M059J (cell line): ENCODE data around the gene GRIK4. TPM values are rescaled to one million over a fixed set of nuclear protein-coding genes. Genes with fewer than 3 reads are reported as not detected.

Source experiments
- DNase-seq: peaks from one replicate; pipeline ENCODE4 v3.0.0-alpha.2; 2012; ENCODE audit warnings: low read depth
- total RNA-seq: library from RNA; depleted of rRNA; stranded (reverse); fragments of >200 nt; shearing (Covaris generic); gene quantifications from 2 replicates; pipeline ENCODE4 v1.2.3, GENCODE V29; 2014

Gene GRIK4
- total RNA-seq, 1 experiment from 2014 or later = 0.07 TPM

GRCh38 chr11:120875986-120876385 is 364.4 kb downstream of the GRIK4 start:
- DNase-seq = no peak

- DNase-seq = no peak
These were observed 366.3 kb downstream of the GRIK4 start for GRCh38 chr11:120877746-120878365.

- DNase-seq = no peak
These were observed 367.2 kb downstream of the GRIK4 start for GRCh38 chr11:120878781-120879180.

- no peak for DNase-seq
These were observed 369.1 kb downstream of the GRIK4 start for GRCh38 chr11:120880498-120881175.

GRCh38 chr11:120881596-120881995 is 370.0 kb downstream of the GRIK4 start:
- no peak for DNase-seq

GRCh38 chr11:120882175-120882574 is 370.6 kb downstream of the GRIK4 start:
- no peak for DNase-seq

GRCh38 chr11:120883404-120884080 is 372.0 kb downstream of the GRIK4 start:
- peak; percentile 34 for DNase-seq

- no peak for DNase-seq
These were observed 372.8 kb downstream of the GRIK4 start for GRCh38 chr11:120884154-120885020.

- DNase-seq = no peak
These were observed 379.2 kb downstream of the GRIK4 start for GRCh38 chr11:120890609-120891320.

- DNase-seq = no peak
These were observed 382.1 kb downstream of the GRIK4 start for GRCh38 chr11:120893440-120894201.

- DNase-seq = no peak
These were observed 382.8 kb downstream of the GRIK4 start for GRCh38 chr11:120894202-120894985.

GRCh38 chr11:120896687-120897086 is 385.1 kb downstream of the GRIK4 start:
- no peak for DNase-seq

GRCh38 chr11:120898568-120898967 is 387.0 kb downstream of the GRIK4 start:
- no peak for DNase-seq

- DNase-seq = no peak
These were observed 388.2 kb downstream of the GRIK4 start for GRCh38 chr11:120899720-120900119.

GRCh38 chr11:120900643-120901042 is 389.1 kb downstream of the GRIK4 start:
- no peak for DNase-seq

GRCh38 chr11:120903686-120904085 is 392.1 kb downstream of the GRIK4 start:
- DNase-seq = no peak

GRCh38 chr11:120904116-120904515 is 392.6 kb downstream of the GRIK4 start:
- no peak for DNase-seq

- DNase-seq = no peak
These were observed 395.2 kb downstream of the GRIK4 start for GRCh38 chr11:120906766-120907165.

GRCh38 chr11:120907971-120908370 is 396.4 kb downstream of the GRIK4 start:
- no peak for DNase-seq
